Cardiac fibroblast (primary cell): Measurements from ENCODE around the gene MCM9.

Experiments
- DNase-seq, 2 donors: peaks; one replicate each; pipeline versions ENCODE4 v3.0.0 to v3.0.0-alpha.2; 2010; ENCODE audit warnings: low read depth in 2 of 2
- H3K4me3 ChIP-seq, 2 donors: replicated peaks in 1 of 2; 1 replicate in 1 of 2; 2 replicates in 1 of 2; pipeline ENCODE4 v1.5.1; 2011; ENCODE audit warnings: low read depth in 2 of 2, low read length in 2 of 2, mild to moderate bottlenecking in 2 of 2, moderate library complexity in 1 of 2
- CTCF ChIP-seq: IDR thresholded peaks from one replicate; pipeline ENCODE4 v1.5.1; 2011; ENCODE audit warnings: low read depth, mild to moderate bottlenecking, low read length, inconsistent platforms

The MCM9 gene

GRCh38 chr6:118782651-118783050 is 152.3 kb downstream of the MCM9 start:
- no peak for DNase-seq
- H3K4me3 ChIP-seq: no peak overlapping the region
- no peak for TF ChIP-seq CTCF

- TF ChIP-seq CTCF: no peak
- DNase-seq: no peak
- H3K4me3 ChIP-seq: no peak overlapping the region
Observed at GRCh38 chr6:118781897-118782296, 153.1 kb downstream of the MCM9 start.

- peak in 1 of 2 donors; percentile 12 for DNase-seq
- no peak for TF ChIP-seq CTCF
- no peak overlapping the region for H3K4me3 ChIP-seq
Observed at GRCh38 chr6:118780668-118781067, 154.3 kb downstream of the MCM9 start.

- peak; percentile 75 for TF ChIP-seq CTCF
- H3K4me3 ChIP-seq: no peak overlapping the region
- peak; percentile 85 to 89 for DNase-seq
Observed at GRCh38 chr6:118776607-118777549, 158.1 kb downstream of the MCM9 start.

- no peak for TF ChIP-seq CTCF
- H3K4me3 ChIP-seq: no peak overlapping the region
- DNase-seq: no peak
Observed at GRCh38 chr6:118775381-118775780, 159.6 kb downstream of the MCM9 start.

GRCh38 chr6:118774581-118774980 is 160.4 kb downstream of the MCM9 start:
- TF ChIP-seq CTCF: no peak
- DNase-seq: no peak
- no peak overlapping the region for H3K4me3 ChIP-seq
